DMS153 treated with DMSO at 0.1 percent for 48 hours (cell line): Measurements from ENCODE around the gene CASQ2.

ENCODE experiments used
- DNase-seq: peaks from one replicate; lab custom pipeline; 2025; ENCODE audit not compliant: unreplicated experiment; lab: John Stamatoyannopoulos, UW

The CASQ2 gene

DNA sequence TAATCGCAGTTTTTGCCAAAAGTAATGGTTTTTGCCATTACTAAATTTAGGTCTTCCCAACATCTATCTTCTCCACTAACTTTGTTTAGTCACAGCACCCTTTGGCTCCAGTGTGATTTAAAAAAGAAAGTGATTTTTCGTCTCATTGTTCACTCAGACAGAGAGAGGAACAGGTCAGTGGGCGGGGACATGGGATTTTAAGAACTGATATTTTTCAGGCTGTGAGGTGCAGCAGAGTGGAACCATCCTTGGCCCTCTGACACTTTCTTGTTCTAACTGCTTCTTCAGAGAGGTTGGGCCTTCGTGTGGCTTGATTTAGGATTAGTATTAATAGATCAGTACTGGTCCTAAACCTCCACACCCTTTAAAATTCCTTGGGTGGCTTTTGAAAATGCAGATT, 38.8 kb downstream of the CASQ2 start:
- DNase-seq: no peak

DNA sequence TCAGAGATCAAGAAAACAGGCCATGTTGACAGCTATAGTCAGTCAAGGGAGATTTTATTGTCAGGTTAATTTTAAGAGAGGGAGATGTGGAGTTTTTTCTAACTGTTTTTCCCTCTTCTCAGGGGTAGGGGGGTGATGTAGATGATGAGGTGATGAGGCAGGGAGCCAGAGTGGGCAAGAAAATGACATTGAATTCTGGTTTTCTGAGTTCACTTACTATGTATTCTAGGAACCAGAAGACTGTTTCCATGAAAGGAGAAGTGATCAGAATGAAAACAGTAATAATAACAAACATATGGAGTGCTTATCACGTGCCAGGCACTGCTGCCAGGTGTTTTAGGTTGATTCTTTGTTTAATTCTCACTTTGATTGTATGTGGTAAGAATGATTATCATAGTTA, 40.2 kb downstream of the CASQ2 start:
- DNase-seq: no peak

DNA sequence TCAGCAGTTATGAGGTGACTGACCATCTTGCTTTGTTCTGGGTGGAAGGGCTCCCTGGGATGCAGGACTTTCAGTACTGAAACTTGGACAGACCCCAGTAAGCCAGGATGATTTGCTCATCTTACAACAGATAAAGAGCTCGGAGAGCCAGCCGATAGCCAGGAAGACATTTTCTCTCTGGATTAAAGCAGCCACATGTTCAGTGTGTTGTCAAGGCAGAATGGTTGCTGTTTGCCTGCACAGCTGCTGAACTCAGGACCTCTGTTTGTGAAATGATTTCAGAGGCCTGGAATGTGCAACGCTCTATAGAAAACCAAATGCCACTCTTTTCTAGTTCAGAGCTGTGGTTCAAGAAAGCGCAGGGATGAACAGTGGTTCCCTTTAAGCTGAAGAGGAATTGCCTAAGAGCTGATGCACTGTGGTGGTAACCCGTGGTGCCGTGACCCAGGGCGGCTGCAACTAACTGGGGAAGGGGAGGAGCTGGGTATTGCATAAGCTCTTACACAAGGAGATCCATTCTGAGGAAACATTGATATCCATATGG, 40.7 kb downstream of the CASQ2 start:
- no peak for DNase-seq

GRCh38 chr1:115726570-115726969, 41.9 kb downstream of the CASQ2 start:
- DNase-seq: no peak

DNA sequence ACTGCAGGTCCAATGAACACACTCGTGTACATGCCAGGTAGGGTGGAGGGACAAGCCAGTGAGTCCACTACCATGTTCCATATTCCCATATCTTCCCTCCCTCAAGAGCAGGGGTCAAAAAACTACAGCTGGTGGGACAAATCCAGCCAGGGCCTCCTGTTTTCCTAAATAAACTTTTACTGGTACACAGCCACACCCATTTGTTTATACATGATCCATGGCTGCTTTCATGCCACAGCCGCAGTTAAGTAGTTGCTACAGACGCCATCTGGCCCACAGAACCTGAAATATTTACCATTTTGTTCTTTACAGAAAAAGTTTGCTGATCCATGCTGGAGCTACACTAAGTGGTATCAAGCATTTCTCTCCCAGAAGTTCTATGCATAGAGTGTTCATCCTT, 42.4 kb downstream of the CASQ2 start:
- DNase-seq: no peak

GRCh38 chr1:115725600-115725999, 42.9 kb downstream of the CASQ2 start:
- no peak for DNase-seq

DNA sequence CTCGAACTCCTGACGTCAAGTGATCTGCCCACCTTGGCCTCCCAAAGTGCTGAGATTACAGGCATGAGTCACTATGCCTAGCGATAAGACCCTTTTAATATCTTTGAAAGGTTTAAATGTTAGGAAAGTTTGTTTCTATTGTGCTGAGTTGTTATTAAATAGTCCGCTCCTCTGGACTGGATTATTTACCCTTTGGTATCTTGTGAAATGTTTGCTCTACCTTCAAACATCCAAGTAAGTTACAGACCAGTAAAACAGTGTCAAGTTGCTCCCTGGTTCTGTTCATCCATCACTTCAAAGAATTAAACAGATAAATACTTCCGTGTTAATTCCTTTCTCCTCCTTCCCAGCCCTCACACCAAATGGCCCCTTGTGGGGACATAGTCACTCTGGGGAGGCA, 44.8 kb downstream of the CASQ2 start:
- DNase-seq: no peak

- no peak for DNase-seq
These were observed 46.3 kb downstream of the CASQ2 start for GRCh38 chr1:115722221-115722620.

- no peak for DNase-seq
These were observed 49.2 kb downstream of the CASQ2 start for GRCh38 chr1:115719285-115719684.

GRCh38 chr1:115718011-115718754, 50.3 kb downstream of the CASQ2 start:
- no peak for DNase-seq

- no peak for DNase-seq
These were observed 51.0 kb downstream of the CASQ2 start for GRCh38 chr1:115717541-115717940.

DNA sequence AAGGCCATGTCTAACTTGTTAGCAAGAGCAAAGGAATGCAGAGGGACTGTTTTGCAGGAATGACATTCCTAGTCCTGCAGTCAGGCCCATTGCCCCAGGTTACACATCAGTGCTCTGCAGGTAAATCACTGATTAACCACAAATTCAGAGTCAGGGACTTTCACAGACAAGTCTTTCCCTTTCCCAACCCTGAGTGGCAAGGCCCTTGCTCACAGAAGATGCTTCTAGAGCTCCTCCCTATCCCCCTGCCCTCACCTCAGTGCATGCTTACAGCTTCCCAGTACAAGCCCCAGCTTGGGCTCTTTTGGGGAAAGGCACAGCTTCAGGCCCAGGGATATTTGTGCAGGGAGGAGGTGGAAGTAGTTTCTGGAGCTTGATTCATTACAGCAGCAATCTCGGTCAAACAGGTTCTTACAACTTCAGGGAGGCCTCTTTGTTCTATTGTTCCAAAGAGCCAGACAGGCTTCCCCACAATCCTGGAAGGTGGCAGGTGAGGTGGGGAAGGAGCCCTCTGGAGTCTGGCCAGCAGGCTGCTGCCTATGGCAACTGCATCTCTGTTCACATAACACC, 53.9 kb downstream of the CASQ2 start:
- no peak for DNase-seq

- no peak for DNase-seq
These were observed 54.6 kb downstream of the CASQ2 start for GRCh38 chr1:115713906-115714305.

GRCh38 chr1:115712911-115713609, 55.5 kb downstream of the CASQ2 start:
- no peak for DNase-seq

- DNase-seq: no peak
These were observed 57.5 kb downstream of the CASQ2 start for GRCh38 chr1:115710859-115711624.

GRCh38 chr1:115706587-115707425, 61.7 kb downstream of the CASQ2 start:
- DNase-seq: peak; percentile 30

DNA sequence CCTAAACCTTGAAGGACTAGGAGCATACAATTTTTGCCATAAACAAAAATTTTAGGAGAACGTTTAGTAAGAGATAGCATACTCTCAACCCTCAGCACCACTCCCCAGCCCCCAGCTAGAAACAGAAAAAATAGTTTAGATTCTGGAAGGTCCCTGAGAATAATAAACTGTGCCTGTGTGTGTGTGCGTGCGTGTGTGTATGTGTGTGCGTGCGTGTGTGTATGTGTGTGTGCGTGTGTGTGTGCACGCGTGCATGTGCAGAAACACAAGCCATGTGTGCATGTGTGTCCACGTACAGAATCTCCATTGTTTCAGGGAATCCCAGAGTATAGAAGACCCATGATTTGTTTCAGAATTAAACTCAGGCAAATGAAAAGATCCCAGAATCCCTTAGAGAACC, 62.6 kb downstream of the CASQ2 start:
- no peak for DNase-seq

DNA sequence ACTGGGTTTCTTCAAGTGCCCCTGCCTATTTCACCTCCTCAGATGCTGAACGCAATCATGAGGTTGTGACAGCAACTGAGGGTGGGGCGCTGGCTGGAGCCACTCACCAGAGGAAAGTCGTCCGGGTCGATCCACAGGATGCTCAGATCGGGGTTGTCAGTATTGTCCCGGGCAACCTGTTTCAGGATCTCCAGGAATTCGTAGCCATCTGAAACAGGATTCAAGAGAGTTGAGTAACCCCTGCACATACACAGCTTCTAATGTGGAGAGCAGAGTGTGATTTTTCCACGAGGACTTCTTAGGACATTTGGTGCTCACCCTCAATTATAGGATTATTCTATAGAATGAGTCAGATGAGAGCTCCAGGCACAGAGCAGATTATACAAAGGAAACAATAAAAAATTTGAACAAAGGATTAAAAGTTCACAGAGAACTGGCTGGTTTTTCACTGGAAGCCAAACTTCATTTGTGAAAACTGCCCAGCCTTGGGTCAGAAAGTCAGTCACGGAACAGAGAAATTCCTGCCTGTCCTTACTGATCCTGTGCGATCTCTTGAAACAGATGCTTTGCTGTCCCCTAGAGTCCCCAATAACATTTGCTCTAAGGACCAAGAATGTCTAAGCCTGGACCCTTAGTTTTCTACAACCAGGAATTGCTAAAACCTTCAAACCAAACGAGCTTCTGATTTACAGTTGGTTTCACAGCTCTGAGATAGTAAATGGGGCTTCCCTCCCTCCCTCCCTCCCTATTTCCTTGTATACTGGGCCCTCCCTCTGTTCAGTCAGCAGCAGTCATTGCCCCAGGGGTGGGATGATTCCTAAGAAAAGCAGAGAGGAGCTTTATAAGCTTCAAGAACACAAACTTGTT, 63.2 kb downstream of the CASQ2 start:
- DNase-seq: no peak

DNA sequence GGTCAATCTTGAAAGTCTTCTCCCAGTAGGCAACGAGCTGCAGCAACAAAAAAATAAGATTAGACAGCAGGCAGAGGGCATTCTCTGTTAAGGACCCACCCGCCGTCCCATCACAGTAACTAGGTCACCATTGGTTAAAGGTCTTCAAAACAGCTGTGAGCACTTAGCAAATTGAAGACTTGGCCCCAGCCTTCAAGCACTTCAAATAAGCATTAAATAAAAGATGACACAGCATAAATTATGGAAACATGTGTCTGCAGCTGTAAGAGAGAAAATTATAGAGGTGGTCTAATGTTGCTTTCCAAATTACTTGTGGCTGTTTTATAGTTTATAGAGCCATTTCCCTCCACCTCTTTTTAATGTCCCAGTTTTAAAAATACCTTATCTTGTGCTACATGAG, 65.6 kb downstream of the CASQ2 start:
- no peak for DNase-seq

DNA sequence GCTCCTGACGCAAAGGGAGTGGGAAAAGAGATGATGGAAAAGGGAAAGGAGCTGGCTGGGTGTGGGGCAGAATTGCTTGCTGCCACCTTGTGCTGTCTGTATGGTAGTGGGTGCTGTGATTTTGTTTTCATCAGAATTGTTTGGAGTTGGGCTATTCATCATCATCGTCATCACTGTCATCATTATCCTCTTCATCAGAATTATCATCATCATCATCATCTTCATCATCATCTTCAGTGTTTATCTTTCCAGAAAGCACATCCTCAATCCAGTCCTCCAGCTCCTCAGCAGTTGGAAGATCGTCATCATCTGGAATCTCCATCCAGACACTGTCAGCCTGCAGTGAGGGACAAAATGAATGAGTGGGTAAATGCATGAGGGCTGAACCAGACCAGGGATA, 67.4 kb downstream of the CASQ2 start:
- no peak for DNase-seq
